ENCODE measurements around the gene P2RY1. TPM values are rescaled to one million over a fixed set of nuclear protein-coding genes. Genes with fewer than 3 reads are reported as not detected.

P2RY1 gene
- total and polyA plus RNA-seq, 2 experiments from 2014 or later = 15.2 to 59.8 TPM

DNA sequence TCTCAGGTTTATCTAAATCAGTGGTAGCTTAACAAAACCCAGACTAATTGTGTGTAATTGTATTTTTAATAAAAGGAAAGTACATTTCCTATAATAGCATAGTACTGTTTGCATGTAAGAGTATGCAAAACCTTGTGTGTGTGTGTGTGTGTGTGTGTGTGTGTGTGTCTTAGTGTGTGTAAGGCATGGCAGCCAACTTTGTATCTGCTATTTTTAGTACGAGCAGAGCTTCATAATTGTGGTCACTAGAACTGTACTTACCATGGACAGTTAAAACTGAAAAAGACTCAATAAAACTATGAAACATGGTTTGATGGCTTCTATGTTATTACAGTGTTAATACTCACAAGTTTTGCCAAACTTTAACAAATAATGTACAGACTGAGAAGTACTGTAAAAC lies 6.2 kb downstream of the P2RY1 start:
- peaks cover 18% of the 10 kb centered on the region for H3K36me3 Mint-ChIP-seq (ENCODE audit: low read depth)
- peaks cover 49% of the 10 kb centered on the region for H3K79me2 ChIP-seq (replicated peaks; ENCODE audit: insufficient read depth)
- ATAC-seq = no peak

DNA sequence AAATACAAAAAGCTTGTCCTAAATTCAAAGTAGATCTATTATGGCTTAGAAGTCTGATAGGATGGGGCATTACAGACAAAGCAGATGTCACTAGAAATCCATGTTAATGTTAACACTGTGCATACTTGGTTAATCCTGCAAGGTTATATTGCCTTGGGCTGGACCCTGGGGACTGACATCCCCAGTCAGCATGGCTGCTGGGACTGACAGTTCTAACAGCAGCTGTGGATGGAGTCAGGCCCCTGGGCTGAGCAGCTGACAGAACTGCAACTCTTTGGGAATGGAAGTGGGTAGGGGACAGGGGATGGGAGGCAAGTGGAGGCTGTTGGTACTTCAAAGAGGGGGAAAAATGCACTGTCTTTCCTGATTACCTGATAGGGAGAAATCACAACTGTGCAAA lies 7.5 kb downstream of the P2RY1 start:
- Histone ChIP-seq H3K36me3 (ENCODE audit: insufficient read depth) (peaks cover 17% of the 10 kb centered on the region), H3K27me3 (ENCODE audit: insufficient read depth) (no peaks in the 10 kb centered on the region), H4K20me1 (replicated peaks; ENCODE audit: insufficient read depth) (peaks cover 18% of the 10 kb centered on the region), H3K9me2 (ENCODE audit: insufficient read depth) (no peaks in the 10 kb centered on the region), H3K4me3 (no peak overlapping the region), H3K4me1 (ENCODE audit: insufficient read depth) (peaks cover 21% of the 10 kb centered on the region), H2AFZ (no peak overlapping the region), H3K27ac (ENCODE audit: low read depth) (no peak overlapping the region), H3F3A (replicated peaks; ENCODE audit: low read depth) (no peaks in the 10 kb centered on the region), H3K79me2 (replicated peaks; ENCODE audit: insufficient read depth) (peaks cover 37% of the 10 kb centered on the region), H3K4me2 (no peak overlapping the region)
- peaks cover 20% of the 10 kb centered on the region for H3K4me1 Mint-ChIP-seq
- no peak for DNase-seq (ENCODE audit: low spot score)
- peaks cover 7% of the 10 kb centered on the region; the same call in 2 of the 3 replicates for H3K36me3 Mint-ChIP-seq (ENCODE audit: low read depth)
- no peak for ATAC-seq
- H3K9me3 Mint-ChIP-seq = no peaks in the 10 kb centered on the region
- peaks cover 3% of the 10 kb centered on the region for H3K27me3 Mint-ChIP-seq (ENCODE audit: insufficient read depth, low read depth, poor library complexity)
- no peak overlapping the region for H3K4me3 Mint-ChIP-seq
- TF ChIP-seq CREB1 (CRISPR knock-in tag; IDR thresholded peaks at IDR 0.05; ENCODE audit: low read depth) (no peak), CTCF (conservative IDR thresholded peaks at IDR 0.05; ENCODE audit: low read depth in 2 of 2) (no peak), JUNB (IDR thresholded peaks at IDR 0.05; ENCODE audit: unreplicated experiment) (no peak), EZH2 (IDR thresholded peaks at IDR 0.05; ENCODE audit: low read depth, unreplicated experiment) (no peak), ZNF331 (CRISPR knock-in tag; IDR thresholded peaks at IDR 0.05; ENCODE audit: low read depth) (no peak), STAT1 (IDR thresholded peaks at IDR 0.05; ENCODE audit: unreplicated experiment) (no peak)
- TF ChIP-seq, protein P1, sequence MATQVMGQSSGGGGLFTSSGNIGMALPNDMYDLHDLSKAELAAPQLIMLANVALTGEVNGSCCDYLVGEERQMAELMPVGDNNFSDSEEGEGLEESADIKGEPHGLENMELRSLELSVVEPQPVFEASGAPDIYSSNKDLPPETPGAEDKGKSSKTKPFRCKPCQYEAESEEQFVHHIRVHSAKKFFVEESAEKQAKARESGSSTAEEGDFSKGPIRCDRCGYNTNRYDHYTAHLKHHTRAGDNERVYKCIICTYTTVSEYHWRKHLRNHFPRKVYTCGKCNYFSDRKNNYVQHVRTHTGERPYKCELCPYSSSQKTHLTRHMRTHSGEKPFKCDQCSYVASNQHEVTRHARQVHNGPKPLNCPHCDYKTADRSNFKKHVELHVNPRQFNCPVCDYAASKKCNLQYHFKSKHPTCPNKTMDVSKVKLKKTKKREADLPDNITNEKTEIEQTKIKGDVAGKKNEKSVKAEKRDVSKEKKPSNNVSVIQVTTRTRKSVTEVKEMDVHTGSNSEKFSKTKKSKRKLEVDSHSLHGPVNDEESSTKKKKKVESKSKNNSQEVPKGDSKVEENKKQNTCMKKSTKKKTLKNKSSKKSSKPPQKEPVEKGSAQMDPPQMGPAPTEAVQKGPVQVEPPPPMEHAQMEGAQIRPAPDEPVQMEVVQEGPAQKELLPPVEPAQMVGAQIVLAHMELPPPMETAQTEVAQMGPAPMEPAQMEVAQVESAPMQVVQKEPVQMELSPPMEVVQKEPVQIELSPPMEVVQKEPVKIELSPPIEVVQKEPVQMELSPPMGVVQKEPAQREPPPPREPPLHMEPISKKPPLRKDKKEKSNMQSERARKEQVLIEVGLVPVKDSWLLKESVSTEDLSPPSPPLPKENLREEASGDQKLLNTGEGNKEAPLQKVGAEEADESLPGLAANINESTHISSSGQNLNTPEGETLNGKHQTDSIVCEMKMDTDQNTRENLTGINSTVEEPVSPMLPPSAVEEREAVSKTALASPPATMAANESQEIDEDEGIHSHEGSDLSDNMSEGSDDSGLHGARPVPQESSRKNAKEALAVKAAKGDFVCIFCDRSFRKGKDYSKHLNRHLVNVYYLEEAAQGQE (IDR thresholded peaks at IDR 0.05; ENCODE audit: unreplicated experiment) = no peak
- H3K27ac Mint-ChIP-seq = no peak overlapping the region

More for the DNA sequence above, 6.2 kb downstream of the P2RY1 start:
- Histone ChIP-seq H3K4me3 (peak overlapping the region; percentile 23), H3K36me3 (ENCODE audit: insufficient read depth) (peaks cover 11% of the 10 kb centered on the region), H2AFZ (no peak overlapping the region), H3K4me1 (ENCODE audit: insufficient read depth) (peaks cover 32% of the 10 kb centered on the region), H3F3A (replicated peaks; ENCODE audit: low read depth) (no peaks in the 10 kb centered on the region), H3K4me2 (no peak overlapping the region), H3K27ac (ENCODE audit: low read depth) (no peak overlapping the region), H3K9me2 (ENCODE audit: insufficient read depth) (no peaks in the 10 kb centered on the region), H4K20me1 (replicated peaks; ENCODE audit: insufficient read depth) (peaks cover 26% of the 10 kb centered on the region), H3K27me3 (ENCODE audit: insufficient read depth) (peaks cover 11% of the 10 kb centered on the region)
- TF ChIP-seq ZNF331 (CRISPR knock-in tag; IDR thresholded peaks at IDR 0.05; ENCODE audit: low read depth) (no peak), EZH2 (IDR thresholded peaks at IDR 0.05; ENCODE audit: low read depth, unreplicated experiment) (no peak), CREB1 (CRISPR knock-in tag; IDR thresholded peaks at IDR 0.05; ENCODE audit: low read depth) (no peak), EZH2phosphoT487 (IDR thresholded peaks at IDR 0.05; ENCODE audit: unreplicated experiment) (no peak)
- TF ChIP-seq, protein P2, sequence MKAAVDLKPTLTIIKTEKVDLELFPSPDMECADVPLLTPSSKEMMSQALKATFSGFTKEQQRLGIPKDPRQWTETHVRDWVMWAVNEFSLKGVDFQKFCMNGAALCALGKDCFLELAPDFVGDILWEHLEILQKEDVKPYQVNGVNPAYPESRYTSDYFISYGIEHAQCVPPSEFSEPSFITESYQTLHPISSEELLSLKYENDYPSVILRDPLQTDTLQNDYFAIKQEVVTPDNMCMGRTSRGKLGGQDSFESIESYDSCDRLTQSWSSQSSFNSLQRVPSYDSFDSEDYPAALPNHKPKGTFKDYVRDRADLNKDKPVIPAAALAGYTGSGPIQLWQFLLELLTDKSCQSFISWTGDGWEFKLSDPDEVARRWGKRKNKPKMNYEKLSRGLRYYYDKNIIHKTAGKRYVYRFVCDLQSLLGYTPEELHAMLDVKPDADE (IDR thresholded peaks at IDR 0.05) = no peak
- Mint-ChIP-seq H3K27me3 (ENCODE audit: insufficient read depth, low read depth, poor library complexity) (peaks cover 10% of the 10 kb centered on the region), H3K4me1 (peaks cover 32% of the 10 kb centered on the region), H3K27ac (no peak overlapping the region), H3K4me3 (no peak overlapping the region), H3K9me3 (no peaks in the 10 kb centered on the region; the same call in 2 of the 3 replicates)
- DNase-seq (ENCODE audit: low spot score) = no peak

All from GM23338 (cell line).